K562 (cell line): Measurements from ENCODE around the gene ZCCHC17. TPM values are rescaled to one million over a fixed set of nuclear protein-coding genes. Genes with fewer than 3 reads are reported as not detected.
A peak's percentile ranks its signal among the peaks of the same experiment; 100 is the strongest.

ENCODE experiments used
- CBFB ChIP-seq: sonication (generic); formaldehyde crosslinking; IDR thresholded peaks from 2 replicates; pipeline ENCODE4 v1.4.0; 2020; ENCODE audit warnings: mild to moderate bottlenecking, missing genetic modification reagents
- ETV5 ChIP-seq: sonication (generic); formaldehyde crosslinking; IDR thresholded peaks from 2 replicates; pipeline ENCODE4 v1.4.0; 2020; ENCODE audit warnings: low read depth, mild to moderate bottlenecking, missing genetic modification reagents
- FOXP1 ChIP-seq: sonication (generic); formaldehyde crosslinking; IDR thresholded peaks from 2 replicates; pipeline ENCODE4 v1.8.0; 2022; ENCODE audit warnings: mild to moderate bottlenecking, missing genetic modification reagents
- HDAC2 ChIP-seq: fragments of 450-650 bp; IDR thresholded peaks from 2 replicates; pipeline ENCODE4 v1.6.1; 2016; ENCODE audit warnings: mild to moderate bottlenecking
- JUN ChIP-seq, 2 experiments: sonication (generic) in 1 of 2; formaldehyde crosslinking in 1 of 2; IDR thresholded peaks; 2 replicates each; pipeline versions ENCODE4 v1.6.1 to v1.8.0; 2012 to 2022; ENCODE audit warnings: borderline replicate concordance in 2 of 2, mild to moderate bottlenecking in 2 of 2, improper control_type of control experiment in 1 of 2, low read depth in 1 of 2, low read length in 1 of 2, missing genetic modification reagents in 1 of 2
- TARDBP ChIP-seq: fragments of 450-650 bp; IDR thresholded peaks from 2 replicates; pipeline ENCODE4 v1.6.1; 2016
- YBX1 ChIP-seq: fragments of 450-650 bp; IDR thresholded peaks from 2 replicates; pipeline ENCODE4 v1.7.1; 2016; ENCODE audit warnings: mild to moderate bottlenecking
- ZNF778 ChIP-seq: fragments of 450-650 bp; formaldehyde crosslinking; IDR thresholded peaks from 2 replicates; pipeline ENCODE4 v1.4.0; 2020; ENCODE audit warnings: mild to moderate bottlenecking, moderate library complexity
- polyA plus RNA-seq, 8 experiments: library from polyadenylated mRNA; depleted of rRNA in 4 of 8; stranded (reverse) in 5 of 8; unstranded in 3 of 8; fragments of >200 nt; fragmentation: Nextera tagmentation in 2 of 8; fragmentation: Illumina TruSeq in 1 of 8; extraction: Ambion mirVana in 2 of 8; extraction: Trizol in 1 of 8; gene quantifications; 2 replicates each; pipeline versions ENCODE4 v1.2.1 to v1.2.3, GENCODE V29; 2011 to 2014; ENCODE audit warnings: inconsistent platforms in 1 of 8, missing spikeins in 1 of 8
- total RNA-seq, 7 experiments: library from RNA; depleted of rRNA in 6 of 7; stranded (reverse); fragments of >200 nt in 6 of 7; fragmentation: Illumina TruSeq in 2 of 7; extraction: Trizol in 2 of 7; gene quantifications; 2 replicates each; pipeline versions ENCODE4 v1.2.1 to v1.2.3, GENCODE V29; 2011 to 2021; ENCODE audit warnings: low replicate concordance in 1 of 7
- TF ChIP-seq, protein P1 (sequence below): sonication (generic); formaldehyde crosslinking; IDR thresholded peaks from 2 replicates; pipeline ENCODE4 v1.8.0; 2022; ENCODE audit warnings: mild to moderate bottlenecking, missing genetic modification reagents
- TF ChIP-seq, protein P2 (sequence below), 2 experiments: fragments of 450-650 bp in 1 of 2; sonication (generic) in 1 of 2; formaldehyde crosslinking in 1 of 2; IDR thresholded peaks; 2 replicates each; pipeline versions ENCODE4 v1.7.1 to v1.9.0; 2016 to 2022; ENCODE audit warnings: inconsistent platforms in 1 of 2, mild to moderate bottlenecking in 1 of 2, missing genetic modification reagents in 1 of 2
- TF ChIP-seq, protein P3 (sequence below), 2 experiments: fragments of 450-650 bp; IDR thresholded peaks; 2 replicates each; pipeline ENCODE4 v1.6.1; 2018; ENCODE audit warnings: mild to moderate bottlenecking in 2 of 2, low read depth in 1 of 2; ENCODE audit not compliant: partially characterized antibody in 2 of 2

The ZCCHC17 gene
- total and polyA plus RNA-seq, 9 of the 15 experiments (the other 6 are each of a cell fraction or from before 2014, with no cell fraction given): 46.9 to 150 (median 74.7) TPM

DNA sequence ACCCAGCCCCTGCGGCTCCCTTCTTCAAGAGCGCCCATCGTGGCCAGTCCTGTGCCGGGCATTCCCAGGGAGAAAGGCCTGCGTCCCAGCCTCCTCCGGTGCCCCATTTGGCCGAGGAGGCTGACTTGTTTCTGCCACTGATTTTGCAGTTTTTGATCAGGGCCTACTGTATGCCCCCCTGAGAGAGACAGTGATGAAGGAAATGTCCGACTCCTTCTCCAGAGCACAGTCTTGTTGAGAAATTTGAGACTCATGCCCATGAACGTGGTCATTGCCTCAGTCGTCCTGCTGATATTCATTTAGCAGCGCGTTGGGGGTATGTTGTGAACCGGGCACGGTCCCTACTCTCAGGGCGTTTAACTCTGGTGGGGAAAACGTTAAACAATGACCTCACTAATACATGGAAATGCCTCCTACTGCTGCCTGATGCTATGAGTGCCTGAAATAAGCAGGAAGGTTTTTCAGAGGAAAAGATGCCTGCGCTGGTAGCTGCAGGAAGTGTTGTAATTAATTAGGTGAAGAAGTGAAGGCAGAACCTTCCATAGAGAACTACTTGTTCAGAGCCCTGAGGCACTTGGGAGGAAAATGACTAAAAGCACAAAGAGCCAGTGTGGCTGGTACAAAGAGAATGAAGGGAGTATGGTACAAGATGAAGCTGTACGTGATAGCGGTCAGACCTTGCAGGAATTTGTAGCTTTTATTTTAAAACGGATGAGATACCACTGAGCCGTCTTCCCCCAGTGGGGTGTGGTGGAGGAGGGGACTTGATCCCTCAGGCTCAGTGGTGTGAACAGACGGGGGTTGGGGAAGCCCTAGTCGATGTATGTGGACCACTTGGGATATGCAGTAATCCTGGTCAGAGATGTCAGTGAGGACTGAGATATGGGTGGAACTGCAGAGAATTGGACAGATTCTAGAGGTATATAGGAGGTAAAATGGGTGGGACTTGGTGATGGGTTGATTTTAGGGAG is 730 bp downstream of the ZCCHC17 start (continued):
- TF ChIP-seq, protein P1, sequence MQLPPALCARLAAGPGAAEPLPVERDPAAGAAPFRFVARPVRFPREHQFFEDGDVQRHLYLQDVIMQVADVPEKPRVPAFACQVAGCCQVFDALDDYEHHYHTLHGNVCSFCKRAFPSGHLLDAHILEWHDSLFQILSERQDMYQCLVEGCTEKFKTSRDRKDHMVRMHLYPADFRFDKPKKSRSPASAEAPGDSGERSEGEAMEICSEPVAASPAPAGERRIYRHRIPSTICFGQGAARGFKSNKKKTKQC: 0 out of 2 replicates have a peak, but pooled peaks have one; percentile 36
- TF ChIP-seq JUN (IDR thresholded peaks at IDR 0.05; ENCODE audit: borderline replicate concordance, low read depth, low read length): no peak
- 0 out of 2 replicates have a peak, but pooled peaks have one; percentile 51 for TF ChIP-seq JUN (CRISPR knock-in tag; IDR thresholded peaks at IDR 0.05; ENCODE audit: borderline replicate concordance)
- TF ChIP-seq, protein P2, sequence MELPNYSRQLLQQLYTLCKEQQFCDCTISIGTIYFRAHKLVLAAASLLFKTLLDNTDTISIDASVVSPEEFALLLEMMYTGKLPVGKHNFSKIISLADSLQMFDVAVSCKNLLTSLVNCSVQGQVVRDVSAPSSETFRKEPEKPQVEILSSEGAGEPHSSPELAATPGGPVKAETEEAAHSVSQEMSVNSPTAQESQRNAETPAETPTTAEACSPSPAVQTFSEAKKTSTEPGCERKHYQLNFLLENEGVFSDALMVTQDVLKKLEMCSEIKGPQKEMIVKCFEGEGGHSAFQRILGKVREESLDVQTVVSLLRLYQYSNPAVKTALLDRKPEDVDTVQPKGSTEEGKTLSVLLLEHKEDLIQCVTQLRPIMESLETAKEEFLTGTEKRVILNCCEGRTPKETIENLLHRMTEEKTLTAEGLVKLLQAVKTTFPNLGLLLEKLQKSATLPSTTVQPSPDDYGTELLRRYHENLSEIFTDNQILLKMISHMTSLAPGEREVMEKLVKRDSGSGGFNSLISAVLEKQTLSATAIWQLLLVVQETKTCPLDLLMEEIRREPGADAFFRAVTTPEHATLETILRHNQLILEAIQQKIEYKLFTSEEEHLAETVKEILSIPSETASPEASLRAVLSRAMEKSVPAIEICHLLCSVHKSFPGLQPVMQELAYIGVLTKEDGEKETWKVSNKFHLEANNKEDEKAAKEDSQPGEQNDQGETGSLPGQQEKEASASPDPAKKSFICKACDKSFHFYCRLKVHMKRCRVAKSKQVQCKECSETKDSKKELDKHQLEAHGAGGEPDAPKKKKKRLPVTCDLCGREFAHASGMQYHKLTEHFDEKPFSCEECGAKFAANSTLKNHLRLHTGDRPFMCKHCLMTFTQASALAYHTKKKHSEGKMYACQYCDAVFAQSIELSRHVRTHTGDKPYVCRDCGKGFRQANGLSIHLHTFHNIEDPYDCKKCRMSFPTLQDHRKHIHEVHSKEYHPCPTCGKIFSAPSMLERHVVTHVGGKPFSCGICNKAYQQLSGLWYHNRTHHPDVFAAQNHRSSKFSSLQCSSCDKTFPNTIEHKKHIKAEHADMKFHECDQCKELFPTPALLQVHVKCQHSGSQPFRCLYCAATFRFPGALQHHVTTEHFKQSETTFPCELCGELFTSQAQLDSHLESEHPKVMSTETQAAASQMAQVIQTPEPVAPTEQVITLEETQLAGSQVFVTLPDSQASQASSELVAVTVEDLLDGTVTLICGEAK (IDR thresholded peaks at IDR 0.05): no peak
- TF ChIP-seq, protein P2 (CRISPR knock-in tag; IDR thresholded peaks at IDR 0.05): no peak
- 0 out of 2 replicates have a peak, but pooled peaks have one; percentile 55 for TF ChIP-seq CBFB (CRISPR knock-in tag)
- TF ChIP-seq TARDBP: 0 out of 2 replicates have a peak, but pooled peaks have one; percentile 29
- TF ChIP-seq ZNF778 (CRISPR knock-in tag): no peak
- no peak for TF ChIP-seq YBX1
- TF ChIP-seq, protein P3, sequence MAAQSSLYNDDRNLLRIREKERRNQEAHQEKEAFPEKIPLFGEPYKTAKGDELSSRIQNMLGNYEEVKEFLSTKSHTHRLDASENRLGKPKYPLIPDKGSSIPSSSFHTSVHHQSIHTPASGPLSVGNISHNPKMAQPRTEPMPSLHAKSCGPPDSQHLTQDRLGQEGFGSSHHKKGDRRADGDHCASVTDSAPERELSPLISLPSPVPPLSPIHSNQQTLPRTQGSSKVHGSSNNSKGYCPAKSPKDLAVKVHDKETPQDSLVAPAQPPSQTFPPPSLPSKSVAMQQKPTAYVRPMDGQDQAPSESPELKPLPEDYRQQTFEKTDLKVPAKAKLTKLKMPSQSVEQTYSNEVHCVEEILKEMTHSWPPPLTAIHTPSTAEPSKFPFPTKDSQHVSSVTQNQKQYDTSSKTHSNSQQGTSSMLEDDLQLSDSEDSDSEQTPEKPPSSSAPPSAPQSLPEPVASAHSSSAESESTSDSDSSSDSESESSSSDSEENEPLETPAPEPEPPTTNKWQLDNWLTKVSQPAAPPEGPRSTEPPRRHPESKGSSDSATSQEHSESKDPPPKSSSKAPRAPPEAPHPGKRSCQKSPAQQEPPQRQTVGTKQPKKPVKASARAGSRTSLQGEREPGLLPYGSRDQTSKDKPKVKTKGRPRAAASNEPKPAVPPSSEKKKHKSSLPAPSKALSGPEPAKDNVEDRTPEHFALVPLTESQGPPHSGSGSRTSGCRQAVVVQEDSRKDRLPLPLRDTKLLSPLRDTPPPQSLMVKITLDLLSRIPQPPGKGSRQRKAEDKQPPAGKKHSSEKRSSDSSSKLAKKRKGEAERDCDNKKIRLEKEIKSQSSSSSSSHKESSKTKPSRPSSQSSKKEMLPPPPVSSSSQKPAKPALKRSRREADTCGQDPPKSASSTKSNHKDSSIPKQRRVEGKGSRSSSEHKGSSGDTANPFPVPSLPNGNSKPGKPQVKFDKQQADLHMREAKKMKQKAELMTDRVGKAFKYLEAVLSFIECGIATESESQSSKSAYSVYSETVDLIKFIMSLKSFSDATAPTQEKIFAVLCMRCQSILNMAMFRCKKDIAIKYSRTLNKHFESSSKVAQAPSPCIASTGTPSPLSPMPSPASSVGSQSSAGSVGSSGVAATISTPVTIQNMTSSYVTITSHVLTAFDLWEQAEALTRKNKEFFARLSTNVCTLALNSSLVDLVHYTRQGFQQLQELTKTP (IDR thresholded peaks at IDR 0.05; ENCODE audit: low read depth in 1 of 2, partially characterized antibody in 2 of 2): peak in 1 of 2 experiments; percentile 6
- TF ChIP-seq FOXP1 (CRISPR knock-in tag): peak; percentile 17; the same call in 1 of the 2 replicates
- peak; percentile 54 for TF ChIP-seq ETV5 (CRISPR knock-in tag)
- TF ChIP-seq HDAC2: peak; percentile 19; the same call in 1 of the 2 replicates
